Mesendoderm (in vitro differentiated cells): ENCODE data around the gene WNT8A.

Experiments used
- DNase-seq: peaks from one replicate; pipeline ENCODE4 v3.0.0; 2013
- H2AK5ac ChIP-seq: 2 replicates; pipeline ENCODE4 v1.6.1; 2013; ENCODE audit warnings: low read length, inconsistent platforms
- H2BK120ac ChIP-seq: 2 replicates; pipeline ENCODE4 v1.6.1; 2013; ENCODE audit warnings: low read depth, mild to moderate bottlenecking, low read length, moderate library complexity, mixed read lengths
- H2BK15ac ChIP-seq: replicated peaks from 2 replicates; pipeline ENCODE4 v1.6.1; 2013; ENCODE audit warnings: low read depth, mild to moderate bottlenecking, moderate library complexity
- H2BK5ac ChIP-seq: 2 replicates; pipeline ENCODE4 v1.6.1; 2013; ENCODE audit warnings: low read length, inconsistent platforms
- H3K18ac ChIP-seq: 2 replicates; pipeline ENCODE4 v1.6.1; 2013; ENCODE audit warnings: mild to moderate bottlenecking, low read length, mixed read lengths
- H3K23ac ChIP-seq: one replicate; pipeline ENCODE4 v1.6.1; 2013; ENCODE audit warnings: low read length
- H3K27ac ChIP-seq: 2 replicates; pipeline ENCODE4 v1.5.1; 2013; ENCODE audit warnings: low read depth, mild to moderate bottlenecking, inconsistent platforms, low read length, moderate library complexity
- H3K27me3 ChIP-seq: 2 replicates; pipeline ENCODE4 v1.6.1; 2013; ENCODE audit warnings: low read length, control low read depth, mild to moderate bottlenecking, inconsistent platforms; ENCODE audit not compliant: insufficient read depth, poor library complexity
- H3K36me3 ChIP-seq: 2 replicates; pipeline ENCODE4 v1.6.1; 2013; ENCODE audit warnings: low read length, inconsistent platforms; ENCODE audit not compliant: control insufficient read depth, insufficient read depth
- H3K4ac ChIP-seq: one replicate; pipeline ENCODE4 v1.6.1; 2013; ENCODE audit warnings: low read depth, mild to moderate bottlenecking, low read length, moderate library complexity
- H3K4me1 ChIP-seq: 2 replicates; pipeline ENCODE4 v1.6.1; 2013; ENCODE audit warnings: low read depth, low read length, inconsistent platforms; ENCODE audit not compliant: control insufficient read depth
- H3K4me2 ChIP-seq: 2 replicates; pipeline ENCODE4 v1.6.1; 2013; ENCODE audit warnings: low read length
- H3K4me3 ChIP-seq: 2 replicates; pipeline ENCODE4 v1.5.1; 2013; ENCODE audit warnings: mild to moderate bottlenecking, low read length
- H3K56ac ChIP-seq: one replicate; pipeline ENCODE4 v1.6.1; 2013; ENCODE audit warnings: low read length
- H3K79me1 ChIP-seq: 2 replicates; pipeline ENCODE4 v1.6.1; 2013; ENCODE audit warnings: low read length, inconsistent platforms
- H3K79me2 ChIP-seq: 2 replicates; pipeline ENCODE4 v1.6.1; 2013; ENCODE audit warnings: mild to moderate bottlenecking, low read length; ENCODE audit not compliant: control insufficient read depth, insufficient read depth
- H3K9ac ChIP-seq: 2 replicates; pipeline ENCODE4 v1.6.1; 2013; ENCODE audit warnings: low read length, inconsistent platforms
- H4K5ac ChIP-seq: one replicate; pipeline ENCODE4 v1.6.1; 2013; ENCODE audit warnings: low read length
- H4K8ac ChIP-seq: one replicate; pipeline ENCODE4 v1.6.1; 2013; ENCODE audit warnings: low read depth, mild to moderate bottlenecking, control low read depth, low read length, moderate library complexity
- WGBS: extraction: QIAGEN DNeasy Blood & Tissue Kit; methylation state at CpG from one replicate; pipeline ENCODE4 v1.1.7; 2013; ENCODE audit warnings: low lambda C conversion rate, missing lambda C conversion rate; ENCODE audit not compliant: insufficient coverage; ENCODE audit errors: extremely low coverage; 5-methylcytosine and 5-hydroxymethylcytosine counted together

Gene WNT8A

GRCh38 chr5:138092301-138092700 is 8.5 kb downstream of the WNT8A start:
- Histone ChIP-seq H2BK15ac (no peak overlapping the region), H3K27ac (no peak overlapping the region), H4K8ac (no peak overlapping the region), H3K4me2 (no peak overlapping the region), H3K4me3 (no peak overlapping the region), H3K23ac (no peak overlapping the region), H3K4me1 (peaks cover 11% of the 10 kb centered on the region), H4K5ac (no peak overlapping the region), H3K36me3 (no peaks in the 10 kb centered on the region), H2BK120ac (no peak overlapping the region), H3K79me1 (no peaks in the 10 kb centered on the region), H3K27me3 (no peaks in the 10 kb centered on the region), H2AK5ac (no peak overlapping the region), H3K9ac (no peak overlapping the region), H3K4ac (no peak overlapping the region), H3K18ac (no peak overlapping the region), H3K79me2 (no peaks in the 10 kb centered on the region), H3K56ac (no peak overlapping the region), H2BK5ac (no peak overlapping the region)
- WGBS = no CpG with 5 or more reads among the region's 1 CpG
- DNase-seq = no peak

- Histone ChIP-seq H3K23ac (no peak overlapping the region), H3K4me2 (no peak overlapping the region), H3K36me3 (no peaks in the 10 kb centered on the region), H3K4me3 (no peak overlapping the region), H3K56ac (no peak overlapping the region), H2AK5ac (no peak overlapping the region), H3K79me2 (no peaks in the 10 kb centered on the region), H4K5ac (no peak overlapping the region), H2BK15ac (no peak overlapping the region), H2BK5ac (no peak overlapping the region), H3K9ac (no peak overlapping the region), H3K27ac (no peak overlapping the region), H3K4ac (no peak overlapping the region), H4K8ac (no peak overlapping the region), H3K18ac (no peak overlapping the region), H3K27me3 (no peaks in the 10 kb centered on the region), H2BK120ac (no peak overlapping the region), H3K79me1 (no peaks in the 10 kb centered on the region), H3K4me1 (peaks cover 11% of the 10 kb centered on the region)
- DNase-seq = no peak
- no CpG with 5 or more reads among the region's 1 CpG for WGBS
Measured at GRCh38 chr5:138093036-138093435, 9.2 kb downstream of the WNT8A start.

- no peak overlapping the region for H2BK5ac ChIP-seq
- WGBS = no CpG with 5 or more reads among the region's 4 CpGs
Measured at GRCh38 chr5:138095100-138095907, 11.5 kb downstream of the WNT8A start.

DNA sequence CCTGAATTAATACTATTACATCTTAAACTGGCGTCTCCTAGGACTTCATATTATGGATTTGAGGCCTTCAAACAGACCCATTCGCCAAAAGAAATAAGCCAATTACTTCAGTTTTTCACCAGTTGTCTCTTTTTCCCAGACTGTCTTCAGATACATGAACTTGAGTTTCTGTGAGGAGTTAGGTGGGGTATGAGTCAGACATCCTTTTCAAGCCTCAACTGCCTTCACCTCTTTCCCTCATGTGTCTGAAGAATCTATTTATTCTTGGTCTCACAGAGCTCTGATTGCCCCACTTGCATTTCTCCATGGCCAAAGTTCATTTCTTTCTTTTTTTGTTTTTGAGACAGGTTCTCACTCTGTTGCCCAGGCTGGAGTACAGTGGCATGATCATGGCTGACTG is 12.5 kb downstream of the WNT8A start:
- Histone ChIP-seq H3K56ac (no peak overlapping the region), H2BK15ac (no peak overlapping the region), H3K4me2 (no peak overlapping the region), H4K8ac (no peak overlapping the region), H3K79me1 (no peaks in the 10 kb centered on the region), H3K4me3 (no peak overlapping the region), H3K4ac (no peak overlapping the region), H3K27me3 (no peaks in the 10 kb centered on the region), H2AK5ac (no peak overlapping the region), H3K79me2 (no peaks in the 10 kb centered on the region), H2BK5ac (no peak overlapping the region), H3K27ac (no peak overlapping the region), H3K9ac (no peak overlapping the region), H3K23ac (no peak overlapping the region), H4K5ac (no peak overlapping the region), H2BK120ac (no peak overlapping the region), H3K36me3 (no peaks in the 10 kb centered on the region), H3K18ac (no peak overlapping the region), H3K4me1 (peaks cover 11% of the 10 kb centered on the region)
- no CpG with 5 or more reads among the region's 2 CpGs for WGBS
- no peak for DNase-seq

More at GRCh38 chr5:138095100-138095907, 11.5 kb downstream of the WNT8A start:
- Histone ChIP-seq H3K36me3 (no peaks in the 10 kb centered on the region), H4K5ac (no peak overlapping the region), H3K4ac (no peak overlapping the region), H3K23ac (no peak overlapping the region), H2BK15ac (no peak overlapping the region), H3K56ac (peak overlapping the region; percentile 2), H2BK120ac (no peak overlapping the region), H3K18ac (no peak overlapping the region), H3K27me3 (no peaks in the 10 kb centered on the region), H3K9ac (no peak overlapping the region), H3K4me3 (no peak overlapping the region), H3K4me1 (peaks cover 11% of the 10 kb centered on the region), H2AK5ac (no peak overlapping the region), H3K79me1 (no peaks in the 10 kb centered on the region), H3K79me2 (no peaks in the 10 kb centered on the region), H3K27ac (no peak overlapping the region), H3K4me2 (no peak overlapping the region), H4K8ac (no peak overlapping the region)
- no peak for DNase-seq

DNA sequence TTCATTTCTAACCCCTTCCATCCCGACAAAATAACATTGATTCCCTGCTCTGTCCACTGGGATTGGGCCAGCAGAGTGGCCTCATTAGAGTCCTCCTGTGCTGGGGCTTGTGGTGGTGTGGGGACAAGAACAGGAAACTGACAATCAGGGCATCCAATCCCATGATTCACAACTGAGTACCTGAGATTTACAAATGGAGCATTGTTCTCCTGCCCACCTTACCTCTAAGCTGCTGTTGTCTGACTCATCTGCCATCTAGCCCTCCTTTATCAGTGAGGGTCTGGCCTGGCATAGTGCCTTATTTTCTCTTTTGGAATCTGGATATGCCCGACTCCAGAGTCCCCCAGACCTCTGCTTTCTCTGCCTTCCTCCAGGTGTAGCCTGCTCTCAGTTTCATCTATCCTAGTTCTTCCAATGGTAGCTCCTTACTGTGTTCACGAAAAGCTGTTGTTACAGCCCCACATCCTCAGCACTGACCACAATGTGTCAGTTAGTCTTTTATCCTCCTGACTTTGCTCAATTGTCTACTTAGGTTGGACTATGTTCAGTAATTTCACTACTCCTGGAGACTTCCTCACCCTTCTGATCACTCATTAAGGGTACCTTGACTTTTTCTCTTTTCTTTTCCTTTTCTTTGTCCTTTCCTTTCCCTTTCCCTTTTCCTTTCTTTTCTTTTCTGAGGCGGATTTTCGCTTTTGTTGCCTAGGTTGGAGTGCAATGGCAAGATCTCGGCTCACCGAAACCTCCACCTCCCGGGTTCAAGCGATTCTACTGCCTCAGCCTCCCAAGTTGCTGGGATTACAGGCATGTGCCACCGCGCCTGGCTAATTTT is 13.4 kb downstream of the WNT8A start:
- H3K9ac ChIP-seq = no peak overlapping the region
- H2AK5ac ChIP-seq = no peak overlapping the region
- H4K8ac ChIP-seq = no peak overlapping the region
- H2BK120ac ChIP-seq = no peak overlapping the region
- no peak overlapping the region for H2BK15ac ChIP-seq
- H3K23ac ChIP-seq = no peak overlapping the region
- no peaks in the 10 kb centered on the region for H3K79me2 ChIP-seq
- H4K5ac ChIP-seq = no peak overlapping the region
- no peak overlapping the region for H3K56ac ChIP-seq
- DNase-seq = no peak
- no peaks in the 10 kb centered on the region for H3K79me1 ChIP-seq
- no peaks in the 10 kb centered on the region for H3K36me3 ChIP-seq
- H3K4me2 ChIP-seq = no peak overlapping the region
- H3K27ac ChIP-seq = no peak overlapping the region
- H3K4me3 ChIP-seq = no peak overlapping the region
- H3K18ac ChIP-seq = no peak overlapping the region
- no peak overlapping the region for H3K4ac ChIP-seq
- no peak overlapping the region for H2BK5ac ChIP-seq
- H3K27me3 ChIP-seq = no peaks in the 10 kb centered on the region
- no CpG with 5 or more reads among the region's 11 CpGs for WGBS
- H3K4me1 ChIP-seq = peaks cover 9% of the 10 kb centered on the region
